Measurements from ENCODE around the gene CEP112. TPM values are rescaled to one million over a fixed set of nuclear protein-coding genes. Genes with fewer than 3 reads are reported as not detected.

Gene CEP112
- total and polyA plus RNA-seq, 7 donors: 4.5 to 19.4 (median 9.7) TPM

- DNase-seq: no peak
- Histone ChIP-seq H3K36me3 (ENCODE audit: insufficient read depth in 1 of 2, low read depth in 1 of 2) (peaks cover 0 to 8% of the 10 kb centered on the region in 2 donors), H3K27ac (no peak overlapping the region), H3K4me3 (no peak overlapping the region), H3K4me1 (no peaks in the 10 kb centered on the region), H3K27me3 (ENCODE audit: insufficient read depth in 3 of 3, low read length in 2 of 3) (no peaks in the 10 kb centered on the region), H3K9me3 (no peaks in the 10 kb centered on the region)
- WGBS, 3 donors: 86 to 94% (median 89%) methylated on average over 4 of the region's 4 CpGs
- no peak for TF ChIP-seq CTCF (IDR thresholded peaks at IDR 0.05)
- no peak for ATAC-seq
- intact Hi-C loops (cut with DNase I): no loop called here
Measured at GRCh38 chr17:66146394-66146793, 45.5 kb downstream of the CEP112 start.

- Histone ChIP-seq H3K36me3 (ENCODE audit: insufficient read depth in 1 of 2, low read depth in 1 of 2) (peaks cover 0 to 13% of the 10 kb centered on the region in 2 donors), H3K4me3 (no peak overlapping the region), H3K9me3 (no peaks in the 10 kb centered on the region), H3K4me1 (no peaks in the 10 kb centered on the region), H3K27me3 (ENCODE audit: insufficient read depth in 3 of 3, low read length in 2 of 3) (no peaks in the 10 kb centered on the region), H3K27ac (no peak overlapping the region)
- TF ChIP-seq CTCF (IDR thresholded peaks at IDR 0.05): no peak
- intact Hi-C loops (cut with DNase I): no loop called here
- DNase-seq (no peak), ATAC-seq (no peak)
- 76 to 90% (median 82%) methylated on average over 2 of the region's 2 CpGs for WGBS, 3 donors
Measured at GRCh38 chr17:66143657-66144282, 48.2 kb downstream of the CEP112 start.

- ATAC-seq (no peak), DNase-seq (no peak)
- H3K9me3 ChIP-seq: no peaks in the 10 kb centered on the region
- intact Hi-C loops (cut with DNase I): no loop called here
- H3K27me3 ChIP-seq (ENCODE audit: insufficient read depth in 3 of 3, low read length in 2 of 3): no peaks in the 10 kb centered on the region
- H3K36me3 ChIP-seq (ENCODE audit: insufficient read depth in 1 of 2, low read depth in 1 of 2): peaks cover 3 to 13% of the 10 kb centered on the region in 2 donors
- TF ChIP-seq CTCF (IDR thresholded peaks at IDR 0.05): no peak
- 86 to 97% (median 95%) methylated on average over 7 of the region's 7 CpGs for WGBS, 3 donors
- no peak overlapping the region for H3K4me3 ChIP-seq
- H3K4me1 ChIP-seq: no peaks in the 10 kb centered on the region
- H3K27ac ChIP-seq: no peak overlapping the region
Measured at GRCh38 chr17:66142428-66142827, 49.5 kb downstream of the CEP112 start.

- intact Hi-C loops (cut with DNase I): no loop called here
- Histone ChIP-seq H3K36me3 (ENCODE audit: insufficient read depth in 1 of 2, low read depth in 1 of 2) (peaks cover 3 to 6% of the 10 kb centered on the region in 2 donors), H3K27me3 (ENCODE audit: insufficient read depth in 3 of 3, low read length in 2 of 3) (no peaks in the 10 kb centered on the region), H3K27ac (no peak overlapping the region), H3K4me1 (no peaks in the 10 kb centered on the region), H3K4me3 (no peak overlapping the region), H3K9me3 (no peaks in the 10 kb centered on the region)
- 82 to 92% (median 92%) methylated on average over 3 of the region's 3 CpGs for WGBS, 3 donors
- no peak for TF ChIP-seq CTCF (IDR thresholded peaks at IDR 0.05)
- DNase-seq (no peak), ATAC-seq (no peak)
Measured at GRCh38 chr17:66138120-66138519, 53.8 kb downstream of the CEP112 start.

DNA sequence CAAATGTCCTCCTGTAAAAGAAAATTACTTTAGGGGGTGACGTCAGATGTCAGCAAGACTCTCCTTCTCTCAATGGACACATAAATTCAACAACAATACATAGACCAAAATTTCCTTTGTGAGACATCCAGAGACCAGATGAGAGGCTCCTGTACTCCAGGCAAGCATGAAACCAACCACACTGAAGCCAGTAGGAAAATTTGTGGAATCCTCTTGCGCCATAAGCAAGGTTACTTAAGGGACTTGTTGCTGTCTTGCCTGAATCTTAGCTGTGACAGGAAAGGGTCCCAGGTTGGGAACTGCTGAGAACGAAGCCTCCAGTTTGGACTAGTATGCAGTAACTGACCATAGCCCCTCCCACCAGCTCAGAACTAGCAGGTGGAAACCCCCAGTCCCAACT, 56.0 kb downstream of the CEP112 start:
- no peak for ATAC-seq
- Histone ChIP-seq H3K4me1 (no peaks in the 10 kb centered on the region), H3K27ac (no peak overlapping the region), H3K9me3 (no peaks in the 10 kb centered on the region), H3K36me3 (ENCODE audit: insufficient read depth in 1 of 2, low read depth in 1 of 2) (peaks cover 3 to 6% of the 10 kb centered on the region in 2 donors), H3K4me3 (no peak overlapping the region), H3K27me3 (ENCODE audit: insufficient read depth in 3 of 3, low read length in 2 of 3) (no peaks in the 10 kb centered on the region)
- no peak for TF ChIP-seq CTCF (IDR thresholded peaks at IDR 0.05)
- no peak for DNase-seq
- 84 to 91% (median 91%) methylated on average over 3 of the region's 3 CpGs for WGBS, 3 donors
- intact Hi-C loops (cut with DNase I): no loop called here
